ENCODE data around the gene MTFR1L. TPM values are rescaled to one million over a fixed set of nuclear protein-coding genes. Genes with fewer than 3 reads are reported as not detected.

Gene MTFR1L
- polyA plus RNA-seq, 1 donor (not counting 4 experiments of a cell fraction or from before 2014, with no cell fraction given): 31.6 TPM

GRCh38 chr1:25787760-25788166 is 32.0 kb upstream of the MTFR1L start:
- TF ChIP-seq EZH2 (IDR thresholded peaks at IDR 0.05; ENCODE audit: low read length): no peak
- no peak for TF ChIP-seq CTCF (optimal IDR thresholded peaks at IDR 0.05 in 1 of 3, IDR thresholded peaks at IDR 0.05 in 1 of 3, conservative IDR thresholded peaks at IDR 0.05 in 1 of 3; ENCODE audit: extremely low read depth in 1 of 3, insufficient read depth in 2 of 3, low read length in 3 of 3)
- Histone ChIP-seq H3K79me2 (ENCODE audit: control insufficient read depth, insufficient read depth, low read length) (no peaks in the 10 kb centered on the region), H3K27me3 (ENCODE audit: control insufficient read depth, extremely low read depth, insufficient read depth, low read length) (peaks cover 9% of the 10 kb centered on the region), H3K4me1 (ENCODE audit: control insufficient read depth, extremely low read depth, insufficient read depth, low read length) (no peaks in the 10 kb centered on the region), H4K20me1 (ENCODE audit: control insufficient read depth, extremely low read depth, insufficient read depth, low read length) (peaks cover 2% of the 10 kb centered on the region), H3K4me2 (ENCODE audit: control insufficient read depth, extremely low read depth, insufficient read depth, low read depth, low read length) (no peak overlapping the region), H3K9me3 (ENCODE audit: control insufficient read depth, low read depth, low read length) (no peaks in the 10 kb centered on the region), H3K9me1 (ENCODE audit: control insufficient read depth, extremely low read depth, insufficient read depth, low read length) (no peaks in the 10 kb centered on the region), H3K4me3 (ENCODE audit: control insufficient read depth in 2 of 3, extremely low read depth in 1 of 3, insufficient read depth in 2 of 3, low read depth in 1 of 3, low read length in 3 of 3) (no peak overlapping the region), H3K36me3 (ENCODE audit: control insufficient read depth in 2 of 2, extremely low read depth in 1 of 2, insufficient read depth in 2 of 2, low read length in 2 of 2) (no peaks in the 10 kb centered on the region), H3K27ac (ENCODE audit: control insufficient read depth, insufficient read depth, low read length) (no peak overlapping the region), H2AFZ (ENCODE audit: control insufficient read depth, low read length) (no peak overlapping the region), H3K9ac (ENCODE audit: control insufficient read depth, extremely low read depth, insufficient read depth, low read length) (no peak overlapping the region)
- dilution Hi-C loops (cut with MboI; ENCODE audit: extremely low pct_ligation_motif_present, low sequenced_read_pairs): no loop called here
- DNase-seq (ENCODE audit: low read depth, low spot score): no peak
- no peak for FAIRE-seq

GRCh38 chr1:25790472-25790871 is 29.3 kb upstream of the MTFR1L start:
- Histone ChIP-seq H2AFZ (ENCODE audit: control insufficient read depth, low read length) (no peak overlapping the region), H3K36me3 (ENCODE audit: control insufficient read depth in 2 of 2, extremely low read depth in 1 of 2, insufficient read depth in 2 of 2, low read length in 2 of 2) (no peaks in the 10 kb centered on the region), H3K4me3 (ENCODE audit: control insufficient read depth in 2 of 3, extremely low read depth in 1 of 3, insufficient read depth in 2 of 3, low read depth in 1 of 3, low read length in 3 of 3) (no peak overlapping the region), H3K9me3 (ENCODE audit: control insufficient read depth, low read depth, low read length) (no peaks in the 10 kb centered on the region), H3K27ac (ENCODE audit: control insufficient read depth, insufficient read depth, low read length) (no peak overlapping the region), H3K9me1 (ENCODE audit: control insufficient read depth, extremely low read depth, insufficient read depth, low read length) (no peaks in the 10 kb centered on the region), H3K27me3 (ENCODE audit: control insufficient read depth, extremely low read depth, insufficient read depth, low read length) (peaks cover 9% of the 10 kb centered on the region), H3K9ac (ENCODE audit: control insufficient read depth, extremely low read depth, insufficient read depth, low read length) (no peak overlapping the region), H3K4me1 (ENCODE audit: control insufficient read depth, extremely low read depth, insufficient read depth, low read length) (no peaks in the 10 kb centered on the region), H3K79me2 (ENCODE audit: control insufficient read depth, insufficient read depth, low read length) (no peaks in the 10 kb centered on the region), H4K20me1 (ENCODE audit: control insufficient read depth, extremely low read depth, insufficient read depth, low read length) (peaks cover 2% of the 10 kb centered on the region), H3K4me2 (ENCODE audit: control insufficient read depth, extremely low read depth, insufficient read depth, low read depth, low read length) (no peak overlapping the region)
- FAIRE-seq (no peak), DNase-seq (ENCODE audit: low read depth, low spot score) (no peak)
- dilution Hi-C loops (cut with MboI; ENCODE audit: extremely low pct_ligation_motif_present, low sequenced_read_pairs): no loop called here
- no peak for TF ChIP-seq EZH2 (IDR thresholded peaks at IDR 0.05; ENCODE audit: low read length)
- TF ChIP-seq CTCF (optimal IDR thresholded peaks at IDR 0.05 in 1 of 3, IDR thresholded peaks at IDR 0.05 in 1 of 3, conservative IDR thresholded peaks at IDR 0.05 in 1 of 3; ENCODE audit: extremely low read depth in 1 of 3, insufficient read depth in 2 of 3, low read length in 3 of 3): no peak
